Stimulated activated CD4-positive, alpha-beta T cell treated with anti-CD3 and anti-CD28 coated beads, Interleukin-1b, Interleukin-23, amount 100 ng/mL, for 48 hours (primary cell): ENCODE data around the gene TDRD12.
"Not testable (repeated sequence)": the region's sequence is repeated elsewhere in the genome, so short reads cannot be mapped to it uniquely, and the experiment has no call there.

Source experiments
- DNase-seq: peaks from one replicate; pipeline ENCODE4 v3.0.0-alpha.2; 2020

The TDRD12 gene

GRCh38 chr19:32842061-32842460, 122.5 kb downstream of the TDRD12 start:
- no peak for DNase-seq

- no peak for DNase-seq
These were observed 124.2 kb downstream of the TDRD12 start for GRCh38 chr19:32843716-32844245.

- DNase-seq: not testable (repeated sequence)
These were observed 128.5 kb downstream of the TDRD12 start for GRCh38 chr19:32848035-32848434.

- no peak for DNase-seq
These were observed 132.6 kb downstream of the TDRD12 start for GRCh38 chr19:32852216-32852615.

- DNase-seq: not testable (repeated sequence)
These were observed 137.3 kb downstream of the TDRD12 start for GRCh38 chr19:32856818-32857217.

- DNase-seq: no peak
These were observed 138.0 kb downstream of the TDRD12 start for GRCh38 chr19:32857584-32857983.

GRCh38 chr19:32858155-32858554, 138.6 kb downstream of the TDRD12 start:
- no peak for DNase-seq

- no peak for DNase-seq
These were observed 139.0 kb downstream of the TDRD12 start for GRCh38 chr19:32858559-32858958.

GRCh38 chr19:32859591-32859990, 140.0 kb downstream of the TDRD12 start:
- no peak for DNase-seq

GRCh38 chr19:32861596-32861995, 142.0 kb downstream of the TDRD12 start:
- DNase-seq: no peak

- no peak for DNase-seq
These were observed 142.6 kb downstream of the TDRD12 start for GRCh38 chr19:32862173-32862572.

- DNase-seq: no peak
These were observed 143.2 kb downstream of the TDRD12 start for GRCh38 chr19:32862741-32863140.

- DNase-seq: no peak
These were observed 143.7 kb downstream of the TDRD12 start for GRCh38 chr19:32863301-32863700.

GRCh38 chr19:32863841-32864240, 144.3 kb downstream of the TDRD12 start:
- no peak for DNase-seq

- DNase-seq: no peak
These were observed 144.9 kb downstream of the TDRD12 start for GRCh38 chr19:32864318-32865007.

GRCh38 chr19:32865326-32865725, 145.8 kb downstream of the TDRD12 start:
- no peak for DNase-seq

- DNase-seq: no peak
These were observed 146.5 kb downstream of the TDRD12 start for GRCh38 chr19:32866061-32866460.

- no peak for DNase-seq
These were observed 147.1 kb downstream of the TDRD12 start for GRCh38 chr19:32866564-32867265.

- DNase-seq: not testable (repeated sequence)
These were observed 147.9 kb downstream of the TDRD12 start for GRCh38 chr19:32867436-32867835.

- no peak for DNase-seq
These were observed 148.8 kb downstream of the TDRD12 start for GRCh38 chr19:32868206-32868950.

- no peak for DNase-seq
These were observed 149.9 kb downstream of the TDRD12 start, which contains the start of gene SLC7A9 for GRCh38 chr19:32869369-32869965. Gene SLC7A9 (minus strand): TSS chr19:32869767. CDS start chr19:32868534, 1,233 bp downstream.

GRCh38 chr19:32869966-32870573, 150.5 kb downstream of the TDRD12 start:
- no peak for DNase-seq
